ENCODE data around the gene ASB10. TPM values are rescaled to one million over a fixed set of nuclear protein-coding genes. Genes with fewer than 3 reads are reported as not detected.

The ASB10 gene
- polyA plus RNA-seq, 1 of the 3 experiments (the other 2 are of a cell fraction) = not detected

DNA sequence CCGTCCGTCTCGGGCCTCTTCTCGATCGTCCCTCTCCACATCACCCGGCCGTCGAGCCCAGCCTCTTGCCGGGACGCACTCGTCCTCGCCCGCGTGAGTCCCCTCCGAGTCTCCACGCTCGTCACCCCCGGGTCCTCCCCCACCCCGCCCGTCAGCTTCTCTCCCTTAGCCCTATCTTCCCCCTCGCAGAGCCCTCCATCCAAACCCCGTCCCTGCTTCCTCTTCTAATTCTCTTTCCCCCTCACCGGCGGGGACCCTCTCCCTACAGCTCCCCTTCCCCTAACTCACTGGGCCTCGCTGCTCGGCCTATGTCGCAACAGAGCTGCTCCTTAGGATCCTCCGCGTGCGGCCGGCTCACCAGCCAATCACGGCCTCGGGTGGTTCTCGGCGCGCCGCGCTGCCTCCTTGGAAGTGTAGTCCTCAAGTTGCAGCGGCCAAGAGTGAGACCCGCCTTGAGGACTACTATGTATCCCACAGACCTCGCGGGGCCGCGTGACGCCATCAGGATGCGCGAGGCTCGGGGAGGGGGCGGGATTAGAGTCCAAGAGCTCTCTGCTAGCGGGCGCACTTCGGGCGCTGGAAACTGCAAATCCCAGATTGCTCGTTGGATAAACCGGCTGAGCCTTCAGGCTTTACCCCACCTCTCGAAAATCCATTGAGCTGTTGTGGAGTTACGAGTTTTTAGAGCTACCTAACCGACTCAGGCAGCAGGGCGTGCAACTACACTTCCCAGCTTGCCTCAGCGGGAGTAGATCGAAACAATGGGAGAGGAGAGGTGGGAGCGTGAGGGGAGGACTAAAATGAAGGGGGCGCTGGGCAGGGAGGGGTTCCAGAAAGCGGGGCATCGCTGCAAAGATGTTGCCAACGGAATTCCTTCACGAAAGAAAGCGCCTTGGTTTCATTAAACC is 40.1 kb upstream of the ASB10 start, which contains the start of gene ABCF2:
Gene ABCF2 (minus strand): TSS at position 331 of the 908 bp plus-strand sequence. CDS start 747 bp downstream, outside the sequence.
- peak; percentile 99 for DNase-seq
- H3K36me3 ChIP-seq (replicated peaks in 1 of 2; ENCODE audit: control insufficient read depth in 1 of 2, insufficient read depth in 2 of 2, low read length in 1 of 2) = peaks cover 34 to 38% of the 10 kb centered on the region in 2 experiments
- H3K79me2 ChIP-seq (ENCODE audit: insufficient read depth) = peaks cover 29% of the 10 kb centered on the region
- ChIA-PET POLR2A (interaction anchor here (0.6 to 2.0 kb wide), 17 partner anchors 8 to 859 kb away, joined by 3 to 20 read pairs (median 3); partner anchors contain the start of genes ABCB8, AGAP3, REPIN1 and TMUB1), CTCF (interaction anchor here (0.7 to 4.9 kb wide), 16 partner anchors 9 to 209 kb away, joined by 3 to 46 read pairs (median 4); partner anchors contain the start of gene GBX1)
- peak within 1 kb of the TSS; percentile 80 to 97 for H3K4me3 ChIP-seq (ENCODE audit: low read depth in 2 of 2, low read length in 1 of 2)
- H3K4me2 ChIP-seq = peak within 1 kb of the TSS; percentile 90
- peaks cover 10 to 26% of the 10 kb centered on the region in 2 experiments for H3K4me1 ChIP-seq (ENCODE audit: control insufficient read depth in 1 of 2, insufficient read depth in 2 of 2, low read depth in 1 of 2, low read length in 1 of 2)
- H3K9me3 ChIP-seq = no peaks in the 10 kb centered on the region
- H3F3A ChIP-seq (replicated peaks; ENCODE audit: insufficient read depth) = peaks cover 9% of the 10 kb centered on the region
- H2AFZ ChIP-seq (ENCODE audit: low read depth) = peak within 1 kb of the TSS; percentile 86
- no peaks in the 10 kb centered on the region for H3K9me2 ChIP-seq
- H3K27ac ChIP-seq (ENCODE audit: low read depth in 2 of 2, low read length in 1 of 2) = peak within 1 kb of the TSS; percentile 80 to 96
- no peaks in the 10 kb centered on the region for H4K20me1 ChIP-seq (ENCODE audit: insufficient read depth)
- WGBS (ENCODE audit: low lambda C conversion rate) = under 1% methylated on average over 60 of the region's 68 CpGs
- H3K9ac ChIP-seq = peak within 1 kb of the TSS; percentile 81
- no peaks in the 10 kb centered on the region for H3K27me3 ChIP-seq (ENCODE audit: insufficient read depth)
- peak; percentile 58; the same call in 1 of the 2 replicates for TF ChIP-seq TAF1 (IDR thresholded peaks at IDR 0.05; ENCODE audit: borderline replicate concordance, low read depth, low read length)
- no peak for TF ChIP-seq EP300 (IDR thresholded peaks at IDR 0.05; ENCODE audit: borderline replicate concordance in 1 of 2, low read depth in 1 of 2, low read length in 1 of 2)
- no peak for TF ChIP-seq RXRA (IDR thresholded peaks at IDR 0.05; ENCODE audit: borderline replicate concordance, low read depth)
- no peak for TF ChIP-seq MEF2A (IDR thresholded peaks at IDR 0.05; ENCODE audit: borderline replicate concordance, low read depth)
- TF ChIP-seq, protein P1, sequence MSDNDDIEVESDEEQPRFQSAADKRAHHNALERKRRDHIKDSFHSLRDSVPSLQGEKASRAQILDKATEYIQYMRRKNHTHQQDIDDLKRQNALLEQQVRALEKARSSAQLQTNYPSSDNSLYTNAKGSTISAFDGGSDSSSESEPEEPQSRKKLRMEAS (IDR thresholded peaks at IDR 0.05; ENCODE audit: low read depth) = peak; percentile 87
- TF ChIP-seq SMC3 (IDR thresholded peaks at IDR 0.05; ENCODE audit: low read depth, low read length) = no peak
- TF ChIP-seq, protein P2, sequence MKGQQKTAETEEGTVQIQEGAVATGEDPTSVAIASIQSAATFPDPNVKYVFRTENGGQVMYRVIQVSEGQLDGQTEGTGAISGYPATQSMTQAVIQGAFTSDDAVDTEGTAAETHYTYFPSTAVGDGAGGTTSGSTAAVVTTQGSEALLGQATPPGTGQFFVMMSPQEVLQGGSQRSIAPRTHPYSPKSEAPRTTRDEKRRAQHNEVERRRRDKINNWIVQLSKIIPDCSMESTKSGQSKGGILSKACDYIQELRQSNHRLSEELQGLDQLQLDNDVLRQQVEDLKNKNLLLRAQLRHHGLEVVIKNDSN (IDR thresholded peaks at IDR 0.05; ENCODE audit: borderline replicate concordance, low read depth) = no peak
- peak; percentile 97 for TF ChIP-seq CHD2 (IDR thresholded peaks at IDR 0.05; ENCODE audit: low read length, partially characterized antibody)
- TF ChIP-seq GABPA (IDR thresholded peaks at IDR 0.05; ENCODE audit: low read depth) = peak; percentile 51; the same call in 1 of the 2 replicates
- peak; percentile 86 for TF ChIP-seq POLR2AphosphoS5 (IDR thresholded peaks at IDR 0.05; ENCODE audit: low read depth, low read length)
- TF ChIP-seq, protein P3, sequence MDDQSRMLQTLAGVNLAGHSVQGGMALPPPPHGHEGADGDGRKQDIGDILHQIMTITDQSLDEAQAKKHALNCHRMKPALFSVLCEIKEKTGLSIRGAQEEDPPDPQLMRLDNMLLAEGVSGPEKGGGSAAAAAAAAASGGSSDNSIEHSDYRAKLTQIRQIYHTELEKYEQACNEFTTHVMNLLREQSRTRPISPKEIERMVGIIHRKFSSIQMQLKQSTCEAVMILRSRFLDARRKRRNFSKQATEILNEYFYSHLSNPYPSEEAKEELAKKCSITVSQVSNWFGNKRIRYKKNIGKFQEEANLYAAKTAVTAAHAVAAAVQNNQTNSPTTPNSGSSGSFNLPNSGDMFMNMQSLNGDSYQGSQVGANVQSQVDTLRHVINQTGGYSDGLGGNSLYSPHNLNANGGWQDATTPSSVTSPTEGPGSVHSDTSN (IDR thresholded peaks at IDR 0.05) = no peak
- TF ChIP-seq TEAD4 (IDR thresholded peaks at IDR 0.05; ENCODE audit: borderline replicate concordance, insufficient read depth) = no peak
- TF ChIP-seq, protein P4, sequence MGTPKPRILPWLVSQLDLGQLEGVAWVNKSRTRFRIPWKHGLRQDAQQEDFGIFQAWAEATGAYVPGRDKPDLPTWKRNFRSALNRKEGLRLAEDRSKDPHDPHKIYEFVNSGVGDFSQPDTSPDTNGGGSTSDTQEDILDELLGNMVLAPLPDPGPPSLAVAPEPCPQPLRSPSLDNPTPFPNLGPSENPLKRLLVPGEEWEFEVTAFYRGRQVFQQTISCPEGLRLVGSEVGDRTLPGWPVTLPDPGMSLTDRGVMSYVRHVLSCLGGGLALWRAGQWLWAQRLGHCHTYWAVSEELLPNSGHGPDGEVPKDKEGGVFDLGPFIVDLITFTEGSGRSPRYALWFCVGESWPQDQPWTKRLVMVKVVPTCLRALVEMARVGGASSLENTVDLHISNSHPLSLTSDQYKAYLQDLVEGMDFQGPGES (IDR thresholded peaks at IDR 0.05; ENCODE audit: low read depth, low read length) = no peak
- peak; percentile 66; the same call in 1 of the 2 replicates for TF ChIP-seq YY1 (IDR thresholded peaks at IDR 0.05; ENCODE audit: low read depth)
- TF ChIP-seq, protein P5, sequence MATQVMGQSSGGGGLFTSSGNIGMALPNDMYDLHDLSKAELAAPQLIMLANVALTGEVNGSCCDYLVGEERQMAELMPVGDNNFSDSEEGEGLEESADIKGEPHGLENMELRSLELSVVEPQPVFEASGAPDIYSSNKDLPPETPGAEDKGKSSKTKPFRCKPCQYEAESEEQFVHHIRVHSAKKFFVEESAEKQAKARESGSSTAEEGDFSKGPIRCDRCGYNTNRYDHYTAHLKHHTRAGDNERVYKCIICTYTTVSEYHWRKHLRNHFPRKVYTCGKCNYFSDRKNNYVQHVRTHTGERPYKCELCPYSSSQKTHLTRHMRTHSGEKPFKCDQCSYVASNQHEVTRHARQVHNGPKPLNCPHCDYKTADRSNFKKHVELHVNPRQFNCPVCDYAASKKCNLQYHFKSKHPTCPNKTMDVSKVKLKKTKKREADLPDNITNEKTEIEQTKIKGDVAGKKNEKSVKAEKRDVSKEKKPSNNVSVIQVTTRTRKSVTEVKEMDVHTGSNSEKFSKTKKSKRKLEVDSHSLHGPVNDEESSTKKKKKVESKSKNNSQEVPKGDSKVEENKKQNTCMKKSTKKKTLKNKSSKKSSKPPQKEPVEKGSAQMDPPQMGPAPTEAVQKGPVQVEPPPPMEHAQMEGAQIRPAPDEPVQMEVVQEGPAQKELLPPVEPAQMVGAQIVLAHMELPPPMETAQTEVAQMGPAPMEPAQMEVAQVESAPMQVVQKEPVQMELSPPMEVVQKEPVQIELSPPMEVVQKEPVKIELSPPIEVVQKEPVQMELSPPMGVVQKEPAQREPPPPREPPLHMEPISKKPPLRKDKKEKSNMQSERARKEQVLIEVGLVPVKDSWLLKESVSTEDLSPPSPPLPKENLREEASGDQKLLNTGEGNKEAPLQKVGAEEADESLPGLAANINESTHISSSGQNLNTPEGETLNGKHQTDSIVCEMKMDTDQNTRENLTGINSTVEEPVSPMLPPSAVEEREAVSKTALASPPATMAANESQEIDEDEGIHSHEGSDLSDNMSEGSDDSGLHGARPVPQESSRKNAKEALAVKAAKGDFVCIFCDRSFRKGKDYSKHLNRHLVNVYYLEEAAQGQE (IDR thresholded peaks at IDR 0.05; ENCODE audit: low read depth, low read length) = no peak
- TF ChIP-seq ELF1 (IDR thresholded peaks at IDR 0.05) = peak; percentile 66
- TF ChIP-seq NRF1 (IDR thresholded peaks at IDR 0.05; ENCODE audit: low read depth, low read length) = no peak
- no peak for TF ChIP-seq FOXM1 (IDR thresholded peaks at IDR 0.05; ENCODE audit: low read depth)
- no peak for TF ChIP-seq RFX5 (IDR thresholded peaks at IDR 0.05; ENCODE audit: low read length)
- no peak for TF ChIP-seq NFIC (IDR thresholded peaks at IDR 0.05; ENCODE audit: borderline replicate concordance)
- TF ChIP-seq, protein P6, sequence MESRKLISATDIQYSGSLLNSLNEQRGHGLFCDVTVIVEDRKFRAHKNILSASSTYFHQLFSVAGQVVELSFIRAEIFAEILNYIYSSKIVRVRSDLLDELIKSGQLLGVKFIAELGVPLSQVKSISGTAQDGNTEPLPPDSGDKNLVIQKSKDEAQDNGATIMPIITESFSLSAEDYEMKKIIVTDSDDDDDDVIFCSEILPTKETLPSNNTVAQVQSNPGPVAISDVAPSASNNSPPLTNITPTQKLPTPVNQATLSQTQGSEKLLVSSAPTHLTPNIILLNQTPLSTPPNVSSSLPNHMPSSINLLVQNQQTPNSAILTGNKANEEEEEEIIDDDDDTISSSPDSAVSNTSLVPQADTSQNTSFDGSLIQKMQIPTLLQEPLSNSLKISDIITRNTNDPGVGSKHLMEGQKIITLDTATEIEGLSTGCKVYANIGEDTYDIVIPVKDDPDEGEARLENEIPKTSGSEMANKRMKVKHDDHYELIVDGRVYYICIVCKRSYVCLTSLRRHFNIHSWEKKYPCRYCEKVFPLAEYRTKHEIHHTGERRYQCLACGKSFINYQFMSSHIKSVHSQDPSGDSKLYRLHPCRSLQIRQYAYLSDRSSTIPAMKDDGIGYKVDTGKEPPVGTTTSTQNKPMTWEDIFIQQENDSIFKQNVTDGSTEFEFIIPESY (IDR thresholded peaks at IDR 0.05; ENCODE audit: borderline replicate concordance, low read depth) = peak; percentile 94
- TF ChIP-seq FOSL2 (IDR thresholded peaks at IDR 0.05; ENCODE audit: borderline replicate concordance, low read depth) = no peak
- no peak; the same call in 1 of the 2 replicates for TF ChIP-seq TCF12 (IDR thresholded peaks at IDR 0.05)
- peak; percentile 55 for TF ChIP-seq GATA2 (CRISPR knock-in tag; IDR thresholded peaks at IDR 0.05)
